Activated gamma-delta T cell (primary cell): ENCODE measurements around the gene CCDC136.

ENCODE experiments used
- DNase-seq: peaks from one replicate; lab custom pipeline; 2025; lab: John Stamatoyannopoulos, UW

CCDC136 gene

DNA sequence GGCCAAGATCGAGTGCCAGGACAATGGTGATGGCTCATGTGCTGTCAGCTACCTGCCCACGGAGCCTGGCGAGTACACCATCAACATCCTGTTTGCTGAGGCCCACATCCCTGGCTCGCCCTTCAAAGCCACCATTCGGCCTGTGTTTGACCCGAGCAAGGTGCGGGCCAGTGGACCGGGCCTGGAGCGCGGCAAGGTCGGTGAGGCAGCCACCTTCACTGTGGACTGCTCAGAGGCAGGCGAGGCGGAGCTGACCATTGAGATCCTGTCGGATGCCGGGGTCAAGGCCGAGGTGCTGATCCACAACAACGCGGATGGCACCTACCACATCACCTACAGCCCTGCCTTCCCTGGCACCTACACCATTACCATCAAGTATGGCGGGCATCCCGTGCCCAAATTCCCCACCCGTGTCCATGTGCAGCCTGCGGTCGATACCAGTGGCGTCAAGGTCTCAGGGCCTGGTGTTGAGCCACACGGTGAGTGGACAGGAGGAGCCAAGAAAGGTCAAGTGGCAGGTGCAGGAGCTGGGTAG, 53.1 kb downstream of the CCDC136 start:
- DNase-seq = no peak

DNA sequence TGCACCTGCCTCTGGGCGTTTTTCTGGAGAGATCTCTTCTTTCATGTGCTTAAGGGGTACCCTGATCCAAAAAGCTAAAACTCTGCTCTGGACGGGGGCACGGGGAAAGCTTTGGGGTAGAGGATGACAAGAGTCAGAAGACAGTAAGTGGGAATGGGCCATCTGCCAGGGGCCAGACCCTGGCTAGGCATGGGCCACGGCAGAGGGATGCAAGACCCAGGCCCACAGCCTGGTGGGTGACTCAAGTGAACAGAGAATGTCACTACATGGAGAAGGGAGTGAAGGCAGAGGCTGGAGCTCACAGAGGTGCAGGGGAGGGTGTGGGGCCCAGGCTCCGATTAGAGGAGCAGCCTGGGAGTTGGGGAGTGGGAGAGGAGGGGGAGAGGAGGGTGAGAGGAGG, 53.7 kb downstream of the CCDC136 start:
- no peak for DNase-seq

DNA sequence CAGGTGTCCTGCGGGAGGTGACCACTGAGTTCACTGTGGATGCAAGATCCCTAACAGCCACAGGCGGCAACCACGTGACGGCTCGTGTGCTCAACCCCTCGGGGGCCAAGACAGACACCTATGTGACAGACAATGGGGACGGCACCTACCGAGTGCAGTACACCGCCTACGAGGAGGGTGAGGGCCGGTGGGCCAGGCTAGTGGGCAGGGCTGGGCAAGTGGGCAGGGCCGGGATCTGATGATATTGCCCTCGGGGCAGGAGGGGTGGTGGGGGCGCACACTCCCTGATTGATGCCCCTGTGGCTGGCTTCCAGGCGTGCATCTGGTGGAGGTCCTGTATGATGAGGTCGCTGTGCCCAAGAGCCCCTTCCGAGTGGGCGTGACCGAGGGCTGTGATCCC, 54.2 kb downstream of the CCDC136 start:
- DNase-seq = no peak

DNA sequence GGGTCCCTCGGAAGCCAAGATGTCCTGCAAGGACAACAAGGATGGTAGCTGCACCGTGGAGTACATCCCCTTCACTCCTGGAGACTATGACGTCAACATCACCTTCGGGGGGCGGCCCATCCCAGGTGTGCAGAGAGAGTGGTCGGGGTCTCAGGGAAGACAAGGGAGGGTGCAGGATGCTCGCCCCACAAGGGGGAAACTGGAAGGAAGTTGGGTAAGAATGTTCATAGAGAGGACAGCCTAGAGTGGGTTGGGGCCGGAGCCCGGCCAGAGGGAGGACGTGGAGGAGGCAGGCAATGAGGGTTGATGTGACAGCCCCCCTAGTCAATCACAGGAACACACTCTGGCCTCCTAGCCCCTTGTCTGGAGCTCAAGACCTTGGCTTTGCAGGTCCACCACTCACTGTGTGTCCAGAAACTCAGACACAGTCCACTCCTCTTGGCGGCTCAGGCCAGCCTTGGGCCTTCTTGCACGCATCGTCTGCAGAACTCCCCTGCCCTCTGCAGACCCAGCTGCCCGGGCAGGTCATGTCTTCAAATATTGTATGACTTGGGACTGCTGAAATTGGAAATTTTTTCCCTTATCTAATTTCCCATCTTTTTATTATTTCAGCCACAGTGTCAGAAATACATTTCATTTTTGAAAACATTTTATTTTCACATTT, 55.1 kb downstream of the CCDC136 start:
- no peak for DNase-seq

DNA sequence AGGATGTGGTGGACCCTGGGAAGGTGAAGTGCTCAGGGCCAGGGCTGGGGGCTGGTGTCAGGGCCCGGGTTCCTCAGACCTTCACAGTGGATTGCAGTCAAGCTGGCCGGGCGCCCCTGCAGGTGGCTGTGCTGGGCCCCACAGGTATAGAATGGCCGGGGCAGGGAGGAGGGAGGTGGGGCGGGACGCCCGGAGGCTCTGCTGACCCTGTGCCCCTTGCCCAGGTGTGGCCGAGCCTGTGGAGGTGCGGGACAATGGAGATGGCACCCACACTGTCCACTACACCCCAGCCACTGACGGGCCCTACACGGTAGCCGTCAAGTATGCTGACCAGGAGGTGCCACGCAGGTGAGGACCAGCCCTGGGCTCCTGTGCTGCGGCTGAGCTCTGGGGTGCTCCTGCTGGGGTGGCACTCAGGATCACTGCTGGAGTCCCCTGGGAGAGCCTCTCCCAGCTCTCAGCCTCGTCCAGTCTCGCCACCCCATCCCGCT, 56.0 kb downstream of the CCDC136 start:
- DNase-seq = no peak

DNA sequence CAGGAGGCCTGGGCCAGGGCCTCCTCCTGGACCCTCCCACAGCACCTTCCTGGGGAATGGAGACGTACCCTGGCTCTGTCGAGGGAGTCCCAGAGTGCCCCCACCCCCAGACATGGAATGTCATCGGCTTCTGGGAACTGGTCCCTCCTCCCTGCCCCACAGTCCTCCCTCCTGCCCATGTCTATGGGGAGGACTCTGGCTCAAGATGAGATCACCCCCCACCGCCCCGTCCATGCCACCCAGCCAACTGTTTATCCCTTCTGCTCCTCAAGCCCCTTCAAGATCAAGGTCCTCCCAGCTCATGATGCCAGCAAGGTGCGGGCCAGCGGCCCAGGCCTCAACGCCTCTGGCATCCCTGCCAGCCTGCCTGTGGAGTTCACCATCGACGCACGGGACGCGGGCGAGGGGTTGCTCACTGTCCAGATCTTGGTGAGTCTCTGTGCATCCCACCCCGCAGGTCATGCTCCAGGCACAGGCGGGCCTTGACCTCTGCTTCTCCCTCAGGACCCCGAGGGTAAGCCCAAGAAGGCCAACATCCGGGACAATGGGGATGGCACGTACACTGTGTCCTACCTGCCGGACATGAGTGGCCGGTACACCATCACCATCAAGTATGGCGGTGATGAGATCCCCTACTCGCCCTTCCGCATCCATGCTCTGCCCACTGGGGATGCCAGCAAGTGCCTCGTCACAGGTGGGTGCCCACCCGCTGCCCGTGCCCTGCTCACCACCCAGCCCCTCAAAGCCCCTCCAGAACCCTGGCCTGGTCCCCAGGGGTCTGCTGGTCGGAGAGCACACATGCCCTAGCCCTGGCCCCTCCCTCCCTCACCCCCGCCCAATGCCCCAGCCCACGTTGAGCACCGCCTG, 56.8 kb downstream of the CCDC136 start:
- DNase-seq = no peak

DNA sequence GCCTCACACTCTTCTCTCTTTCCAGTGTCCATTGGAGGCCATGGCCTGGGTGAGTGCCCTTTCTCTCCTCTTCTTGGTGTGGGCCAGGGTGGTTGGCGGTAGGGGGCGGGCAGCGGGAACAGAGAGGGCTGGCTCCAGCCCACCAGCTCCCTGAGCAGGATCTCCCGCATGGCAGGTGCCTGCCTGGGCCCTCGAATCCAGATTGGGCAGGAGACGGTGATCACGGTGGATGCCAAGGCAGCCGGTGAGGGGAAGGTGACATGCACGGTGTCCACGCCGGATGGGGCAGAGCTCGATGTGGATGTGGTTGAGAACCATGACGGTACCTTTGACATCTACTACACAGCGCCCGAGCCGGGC, 57.4 kb downstream of the CCDC136 start:
- no peak for DNase-seq

DNA sequence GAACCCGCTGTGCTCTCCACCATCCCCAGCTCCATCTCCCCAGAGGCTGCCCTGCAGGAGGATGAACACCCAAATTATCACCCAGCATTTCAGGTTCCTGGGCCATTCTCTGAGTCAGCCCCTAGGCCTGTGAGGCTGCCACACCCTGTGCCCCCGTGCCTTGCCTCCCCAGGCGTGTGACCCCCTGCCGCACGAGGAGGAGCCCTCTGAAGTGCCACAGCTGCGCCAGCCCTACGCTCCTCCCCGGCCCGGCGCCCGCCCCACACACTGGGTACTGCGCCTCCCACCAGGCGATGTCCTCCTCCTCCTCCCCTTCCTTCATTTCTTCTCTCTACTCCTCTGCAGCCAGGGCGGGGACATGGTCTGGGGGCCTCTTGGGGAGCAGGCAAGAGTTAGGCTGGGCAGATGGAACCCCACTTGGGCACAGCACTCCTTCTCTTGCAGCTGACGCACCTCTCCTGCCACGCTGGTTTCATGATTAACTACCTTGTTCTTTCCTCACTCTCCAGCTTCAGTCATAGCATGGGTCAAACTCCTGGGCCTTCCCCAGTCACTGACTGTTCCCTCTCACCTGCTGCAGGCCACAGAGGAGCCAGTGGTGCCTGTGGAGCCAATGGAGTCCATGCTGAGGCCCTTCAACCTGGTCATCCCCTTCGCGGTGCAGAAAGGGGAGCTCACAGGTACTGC, 58.2 kb downstream of the CCDC136 start:
- no peak for DNase-seq

DNA sequence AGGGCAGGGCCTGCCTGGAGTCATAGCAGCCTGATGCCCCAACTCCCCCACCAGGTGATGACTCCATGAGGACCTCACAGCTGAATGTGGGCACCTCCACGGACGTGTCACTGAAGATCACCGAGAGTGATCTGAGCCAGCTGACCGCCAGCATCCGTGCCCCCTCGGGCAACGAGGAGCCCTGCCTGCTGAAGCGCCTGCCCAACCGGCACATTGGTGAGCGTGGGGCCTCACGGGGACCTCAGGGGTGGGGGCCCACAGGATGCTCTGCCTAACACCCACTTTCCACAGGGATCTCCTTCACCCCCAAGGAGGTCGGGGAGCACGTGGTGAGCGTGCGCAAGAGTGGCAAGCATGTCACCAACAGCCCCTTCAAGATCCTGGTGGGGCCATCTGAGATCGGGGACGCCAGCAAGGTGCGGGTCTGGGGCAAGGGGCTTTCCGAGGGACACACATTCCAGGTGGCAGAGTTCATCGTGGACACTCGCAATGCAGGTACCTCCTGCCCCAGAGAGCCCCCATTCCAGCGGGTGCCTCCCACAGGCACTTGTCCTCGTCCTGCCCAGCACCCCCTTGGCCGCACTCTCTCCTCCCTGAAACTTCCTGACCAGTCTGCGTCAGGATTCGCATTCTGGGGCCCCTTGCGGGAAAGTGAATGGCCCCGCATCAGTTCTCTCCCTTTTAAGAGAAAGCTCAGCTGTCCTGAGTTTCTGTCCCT, 60.9 kb downstream of the CCDC136 start:
- no peak for DNase-seq

DNA sequence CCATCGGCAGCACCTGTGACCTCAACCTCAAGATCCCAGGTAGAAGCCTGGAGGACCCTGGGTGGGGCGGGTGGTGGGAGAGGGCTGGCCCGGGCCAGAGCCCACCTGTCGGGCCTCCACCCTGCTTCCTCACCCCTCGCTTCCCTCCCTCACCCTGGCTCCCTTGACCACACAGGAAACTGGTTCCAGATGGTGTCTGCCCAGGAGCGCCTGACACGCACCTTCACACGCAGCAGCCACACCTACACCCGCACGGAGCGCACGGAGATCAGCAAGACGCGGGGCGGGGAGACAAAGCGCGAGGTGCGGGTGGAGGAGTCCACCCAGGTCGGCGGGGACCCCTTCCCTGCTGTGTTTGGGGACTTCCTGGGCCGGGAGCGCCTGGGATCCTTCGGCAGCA, 62.0 kb downstream of the CCDC136 start:
- DNase-seq = no peak

DNA sequence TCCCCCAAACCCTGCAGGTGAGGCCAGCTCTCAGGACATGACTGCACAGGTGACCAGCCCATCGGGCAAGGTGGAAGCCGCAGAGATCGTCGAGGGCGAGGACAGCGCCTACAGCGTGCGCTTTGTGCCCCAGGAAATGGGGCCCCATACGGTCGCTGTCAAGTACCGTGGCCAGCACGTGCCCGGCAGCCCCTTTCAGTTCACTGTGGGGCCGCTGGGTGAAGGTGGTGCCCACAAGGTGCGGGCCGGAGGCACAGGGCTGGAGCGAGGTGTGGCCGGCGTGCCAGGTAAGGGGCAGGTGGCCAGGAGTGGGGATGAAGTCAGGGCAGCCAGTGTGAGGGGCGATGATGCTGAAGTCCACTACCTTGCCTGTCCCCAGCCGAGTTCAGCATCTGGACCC, 62.6 kb downstream of the CCDC136 start:
- no peak for DNase-seq

DNA sequence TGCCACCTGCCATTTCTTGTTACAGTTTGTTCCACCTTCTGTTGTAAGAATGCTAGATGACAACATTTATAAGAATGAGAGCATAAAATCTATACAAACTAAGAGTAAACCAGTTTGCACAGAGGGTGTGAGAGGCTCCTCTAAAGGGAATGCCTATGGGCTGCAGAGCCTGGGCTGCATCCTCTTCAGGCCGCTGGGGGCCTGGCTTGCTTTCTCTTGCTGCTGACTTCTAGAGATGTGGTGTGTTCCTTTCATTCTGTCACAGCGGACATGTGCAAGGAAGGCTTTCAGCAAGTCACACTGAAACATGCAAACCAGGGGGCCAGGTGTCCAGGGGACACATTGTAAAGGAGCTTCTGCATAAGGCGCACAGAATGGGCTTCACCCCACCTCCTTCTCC, 63.8 kb downstream of the CCDC136 start:
- no peak for DNase-seq

DNA sequence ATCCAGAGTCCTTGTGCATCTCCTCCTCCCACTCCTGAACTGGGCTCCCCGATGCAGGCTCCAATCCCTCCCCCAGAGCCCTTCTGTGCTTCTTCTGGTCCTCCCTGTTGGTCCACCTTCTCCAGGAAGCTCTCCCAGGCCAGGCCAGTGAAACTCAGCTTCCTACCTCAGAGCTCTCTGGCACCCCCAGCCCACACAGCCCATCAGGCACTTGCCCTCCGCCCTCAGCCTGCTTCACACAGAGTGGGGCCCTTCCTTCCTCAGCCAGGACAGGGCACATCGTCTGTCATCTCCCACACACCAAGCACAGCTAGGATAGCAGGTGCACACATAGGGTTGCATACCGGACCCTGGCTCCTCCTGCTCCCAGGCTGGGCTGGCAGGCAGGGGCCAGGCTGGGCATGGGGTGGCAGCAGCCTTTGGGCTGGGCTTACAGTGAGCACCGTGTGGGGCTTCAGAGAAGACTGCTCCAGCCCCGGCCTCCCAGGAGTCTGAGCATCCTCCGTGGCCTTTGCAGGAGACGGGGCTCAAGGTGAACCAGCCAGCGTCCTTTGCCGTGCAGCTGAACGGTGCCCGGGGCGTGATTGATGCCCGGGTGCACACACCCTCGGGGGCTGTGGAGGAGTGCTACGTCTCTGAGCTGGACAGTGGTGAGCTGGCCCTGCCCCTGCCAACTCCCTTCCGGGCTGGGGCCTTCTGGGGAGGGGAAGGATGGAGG, 64.4 kb downstream of the CCDC136 start:
- DNase-seq = no peak

DNA sequence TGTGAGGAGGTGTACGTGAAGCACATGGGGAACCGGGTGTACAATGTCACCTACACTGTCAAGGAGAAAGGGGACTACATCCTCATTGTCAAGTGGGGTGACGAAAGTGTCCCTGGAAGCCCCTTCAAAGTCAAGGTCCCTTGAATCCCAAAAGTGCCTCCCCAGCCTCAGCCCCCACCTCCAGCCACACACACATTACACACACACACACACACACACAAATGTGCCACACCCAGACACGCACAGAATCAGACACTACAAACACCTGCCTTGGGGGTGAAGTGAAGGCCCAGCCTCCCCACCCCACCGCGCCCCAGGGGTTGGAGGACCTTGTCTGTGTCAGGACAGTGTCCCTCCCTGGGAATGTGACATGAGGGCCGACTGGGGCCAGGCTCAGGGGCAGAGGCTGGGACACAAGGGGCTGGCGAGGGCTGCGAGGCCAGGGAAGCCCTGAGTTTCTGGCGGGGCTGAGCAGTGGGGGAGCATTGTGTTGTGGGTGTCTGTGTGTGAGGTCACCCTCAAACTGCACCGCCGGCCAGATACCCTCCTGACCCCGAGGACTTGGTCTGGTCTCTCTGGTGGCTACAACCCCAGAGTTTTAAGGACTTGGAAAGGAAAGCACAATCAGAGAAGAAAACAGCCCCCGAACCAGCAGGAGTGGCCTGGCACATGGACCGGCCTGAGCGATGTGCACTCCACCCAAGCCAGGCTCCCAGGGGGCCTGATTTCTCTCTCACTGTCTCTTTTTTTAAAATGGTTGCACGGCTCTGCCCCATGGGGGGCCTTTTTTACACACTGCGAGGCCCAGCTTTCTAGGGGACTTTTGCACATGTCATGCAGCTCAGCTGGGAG, 66.8 kb downstream of the CCDC136 start:
- DNase-seq = no peak

DNA sequence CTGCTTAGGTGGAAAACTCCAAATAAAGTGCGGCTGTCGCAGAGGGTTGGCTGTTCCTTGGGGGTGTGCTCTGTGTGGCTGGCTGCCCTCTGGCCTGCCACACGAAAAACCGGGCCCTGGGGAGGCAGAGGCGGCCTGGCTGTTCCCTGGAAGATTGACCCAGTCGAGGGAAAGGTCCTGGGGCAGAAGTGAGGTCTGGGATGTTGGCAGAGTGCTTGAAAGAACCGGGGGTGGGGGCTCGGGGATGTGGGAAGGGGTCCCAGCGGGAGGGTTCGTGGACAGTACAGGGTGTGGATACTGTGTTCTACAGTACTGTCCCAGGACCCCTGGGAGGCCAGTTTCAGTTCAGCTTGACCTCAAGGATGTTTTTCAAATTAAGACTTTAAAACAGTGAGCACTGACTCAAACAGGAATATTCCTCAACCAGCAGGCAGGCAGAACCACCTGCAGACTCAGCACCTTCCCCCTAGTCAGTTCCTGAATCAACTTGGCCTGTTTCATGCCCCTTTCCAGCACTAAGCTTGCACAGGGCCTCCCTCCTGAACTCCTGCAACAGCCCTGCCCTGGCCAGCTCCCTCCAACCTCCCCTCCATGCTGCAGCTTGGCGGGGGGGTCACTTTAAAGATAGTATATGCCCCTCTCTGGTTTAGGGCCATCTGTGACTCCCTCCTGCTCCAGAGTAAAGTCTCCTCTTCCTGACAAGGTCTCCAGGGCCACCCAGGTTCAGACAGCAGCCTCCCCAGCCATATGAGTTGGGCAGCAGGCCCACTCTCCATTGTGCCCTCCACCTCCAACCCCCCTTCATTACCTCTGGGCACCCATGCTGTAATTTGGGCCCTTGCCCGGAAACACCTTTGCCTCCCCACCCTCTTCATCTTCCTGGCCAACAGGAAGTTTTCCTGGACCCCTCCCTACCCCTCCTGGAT, 67.7 kb downstream of the CCDC136 start:
- no peak for DNase-seq

DNA sequence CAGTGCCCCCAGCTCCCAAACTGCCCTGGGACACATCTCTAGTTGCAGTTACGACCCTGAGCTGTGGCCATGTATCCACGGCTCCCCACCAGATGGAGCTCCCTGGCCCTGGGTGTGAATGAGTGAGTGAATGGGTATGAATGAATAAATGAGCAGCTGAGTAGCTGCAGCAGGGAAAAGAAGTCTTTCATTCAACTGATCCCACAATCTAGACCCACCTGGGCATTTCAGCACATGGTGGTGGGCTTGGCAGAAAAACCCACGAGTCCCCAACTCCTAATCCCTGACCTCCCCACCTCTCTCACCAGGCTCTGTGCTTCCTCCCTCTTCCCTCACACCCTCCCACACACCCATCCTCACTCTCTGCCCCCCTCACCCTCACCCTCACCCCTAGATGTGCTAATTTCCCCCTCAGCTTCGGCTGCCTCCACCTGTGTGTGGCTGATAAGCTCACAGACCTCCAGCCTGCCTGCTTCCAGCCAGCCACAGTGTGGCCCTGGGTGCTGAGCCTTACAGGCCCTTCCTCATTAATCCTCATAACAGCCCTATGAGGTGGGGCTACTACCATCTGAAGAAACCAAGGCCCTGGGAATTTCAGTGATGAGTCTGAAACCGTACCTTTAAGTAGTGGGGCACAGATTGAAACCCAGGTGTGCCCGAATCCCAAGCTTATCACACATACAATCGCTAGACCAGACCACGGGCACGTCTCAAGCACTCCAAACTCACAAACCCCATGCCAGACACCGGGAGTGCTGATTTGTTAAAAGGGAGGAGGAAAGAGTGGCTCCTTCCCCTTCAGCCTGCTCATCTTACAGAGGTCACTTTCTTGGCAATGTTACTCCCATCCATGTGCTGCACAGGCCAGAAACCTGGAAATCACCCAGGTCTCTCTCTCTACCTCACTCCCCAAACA, 68.6 kb downstream of the CCDC136 start:
- no peak for DNase-seq

DNA sequence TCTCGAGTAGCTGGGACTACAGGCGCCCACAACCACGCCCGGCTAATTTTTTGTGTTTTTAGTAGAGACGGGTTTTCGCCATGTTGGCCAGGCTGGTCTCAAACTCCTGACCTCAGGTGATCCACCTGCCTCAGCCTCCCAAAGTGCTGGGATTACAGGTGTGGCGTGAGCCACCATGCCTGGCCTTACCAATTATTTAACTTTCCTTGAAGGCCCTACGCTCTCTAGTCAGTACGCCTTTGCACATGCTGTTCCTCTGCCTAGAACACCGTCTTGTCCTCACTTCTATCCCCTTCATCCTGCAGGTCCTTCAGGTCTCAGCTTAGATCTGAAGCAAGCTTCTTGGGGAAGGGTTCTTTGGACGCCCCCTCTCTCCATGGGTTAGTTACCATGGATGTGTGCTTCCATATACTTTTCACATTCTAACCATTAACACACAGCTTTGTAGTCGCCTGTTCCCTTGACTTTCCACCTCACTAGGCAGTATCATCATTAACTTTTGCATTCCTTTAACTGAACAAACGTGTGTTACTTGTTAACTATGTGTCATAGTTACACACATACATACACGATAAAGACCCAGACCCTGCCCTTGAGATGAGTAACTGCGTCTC, 70.3 kb downstream of the CCDC136 start:
- DNase-seq = no peak
